Measurements from ENCODE around the gene RDH14. TPM values are rescaled to one million over a fixed set of nuclear protein-coding genes. Genes with fewer than 3 reads are reported as not detected.

The RDH14 gene
- total and polyA plus RNA-seq, 7 donors = 23.9 to 42.6 (median 25.7) TPM

- H3K9me3 ChIP-seq = peaks cover 5% of the 10 kb centered on the region
- no peak overlapping the region for H3K4me3 ChIP-seq
- ATAC-seq = no peak
- no peaks in the 10 kb centered on the region for H3K36me3 ChIP-seq (ENCODE audit: insufficient read depth in 1 of 2, low read depth in 1 of 2)
- no peaks in the 10 kb centered on the region for H3K27me3 ChIP-seq (ENCODE audit: insufficient read depth in 3 of 3, low read length in 2 of 3)
- no peak for TF ChIP-seq CTCF (IDR thresholded peaks at IDR 0.05)
- 86 to 95% (median 93%) methylated on average over 37 of the region's 37 CpGs for WGBS, 3 donors
- intact Hi-C loops (cut with DNase I) = no loop called here
- no peak overlapping the region for H3K27ac ChIP-seq
- DNase-seq = no peak
- H3K4me1 ChIP-seq = no peaks in the 10 kb centered on the region
Observed at GRCh38 chr2:18583905-18584607, 23.6 kb upstream of the RDH14 start.

- intact Hi-C loops (cut with DNase I) = no loop called here
- Histone ChIP-seq H3K36me3 (ENCODE audit: insufficient read depth in 1 of 2, low read depth in 1 of 2) (no peaks in the 10 kb centered on the region), H3K9me3 (peaks cover 12% of the 10 kb centered on the region), H3K4me3 (no peak overlapping the region), H3K4me1 (no peaks in the 10 kb centered on the region), H3K27me3 (ENCODE audit: insufficient read depth in 3 of 3, low read length in 2 of 3) (no peaks in the 10 kb centered on the region), H3K27ac (no peak overlapping the region)
- 95 to 97% (median 97%) methylated on average over 3 of the region's 3 CpGs for WGBS, 3 donors
- DNase-seq (no peak), ATAC-seq (no peak)
- no peak for TF ChIP-seq CTCF (IDR thresholded peaks at IDR 0.05)
Observed at GRCh38 chr2:18580606-18581005, 20.2 kb upstream of the RDH14 start.

GRCh38 chr2:18578033-18578432 lies 17.6 kb upstream of the RDH14 start:
- Histone ChIP-seq H3K27ac (no peak overlapping the region), H3K36me3 (ENCODE audit: insufficient read depth in 1 of 2, low read depth in 1 of 2) (no peaks in the 10 kb centered on the region), H3K4me3 (no peak overlapping the region), H3K9me3 (peaks cover 12% of the 10 kb centered on the region), H3K4me1 (no peaks in the 10 kb centered on the region), H3K27me3 (ENCODE audit: insufficient read depth in 3 of 3, low read length in 2 of 3) (no peaks in the 10 kb centered on the region)
- DNase-seq = no peak
- TF ChIP-seq CTCF (IDR thresholded peaks at IDR 0.05) = no peak
- ATAC-seq = no peak
- intact Hi-C loops (cut with DNase I) = no loop called here

GRCh38 chr2:18566145-18566769 lies 5.8 kb upstream of the RDH14 start:
- Histone ChIP-seq H3K36me3 (ENCODE audit: insufficient read depth in 1 of 2, low read depth in 1 of 2) (no peaks in the 10 kb centered on the region), H3K27ac (no peak overlapping the region), H3K9me3 (no peaks in the 10 kb centered on the region), H3K27me3 (ENCODE audit: insufficient read depth in 3 of 3, low read length in 2 of 3) (no peaks in the 10 kb centered on the region), H3K4me3 (no peak overlapping the region), H3K4me1 (no peaks in the 10 kb centered on the region)
- no peak for TF ChIP-seq CTCF (IDR thresholded peaks at IDR 0.05)
- no peak for ATAC-seq
- 75 to 84% (median 82%) methylated on average over 1 of the region's 1 CpG for WGBS, 3 donors
- DNase-seq = no peak
- intact Hi-C loops (cut with DNase I) = no loop called here

GRCh38 chr2:18560797-18561085 lies 288 bp upstream of the RDH14 start:
- no peak for TF ChIP-seq CTCF (IDR thresholded peaks at IDR 0.05)
- Histone ChIP-seq H3K27me3 (ENCODE audit: insufficient read depth in 3 of 3, low read length in 2 of 3) (no peaks in the 10 kb centered on the region), H3K27ac (peak overlapping the region; percentile 97), H3K4me1 (peaks cover 31% of the 10 kb centered on the region), H3K36me3 (ENCODE audit: insufficient read depth in 1 of 2, low read depth in 1 of 2) (peaks cover under 1% of the 10 kb centered on the region in 2 donors), H3K9me3 (no peaks in the 10 kb centered on the region), H3K4me3 (peak overlapping the region; percentile 86)
- 0 to 1% (median 0%) methylated on average over 3 of the region's 3 CpGs for WGBS, 3 donors
- intact Hi-C loops (cut with DNase I) = no loop called here
- no peak for ATAC-seq
- DNase-seq = no peak
